ENCODE results near the gene GATA2.

- TF ChIP-seq POLR2A (IDR thresholded peaks at IDR 0.05; ENCODE audit: borderline replicate concordance, extremely low read depth, insufficient read depth, insufficient read length) (no peak), CTCF (IDR thresholded peaks at IDR 0.05 in 2 of 3, conservative IDR thresholded peaks at IDR 0.05 in 1 of 3; ENCODE audit: borderline replicate concordance in 1 of 3, insufficient read depth in 1 of 3, low read depth in 2 of 3, low read length in 2 of 3) (no peak), ZNF274 (IDR thresholded peaks at IDR 0.05; ENCODE audit: low read depth, low read length) (no peak), EZH2 (IDR thresholded peaks at IDR 0.05) (no peak), EZH2phosphoT487 (IDR thresholded peaks at IDR 0.05; ENCODE audit: borderline replicate concordance) (no peak)
These were observed 45.4 kb downstream of the GATA2 start for GRCh38 chr3:128447561-128448013.
